Lower leg skin (tissue), 3 donors: ENCODE measurements around the gene CTNND2.

Source experiments
- POLR2A ChIP-seq, 2 donors: fragments of 450-650 bp; IDR thresholded peaks; one replicate each; pipeline ENCODE4 v1.6.1; 2016 to 2017; ENCODE audit warnings: antibody characterized with exemption in 2 of 2, mild to moderate bottlenecking in 1 of 2, moderate library complexity in 1 of 2
- TF ChIP-seq, protein P1 (sequence below), 3 donors: fragments of 450-650 bp; IDR thresholded peaks; one replicate each; pipeline ENCODE4 v1.5.1; 2016; ENCODE audit warnings: antibody characterized with exemption in 3 of 3, mild to moderate bottlenecking in 3 of 3, moderate library complexity in 2 of 3

DNA sequence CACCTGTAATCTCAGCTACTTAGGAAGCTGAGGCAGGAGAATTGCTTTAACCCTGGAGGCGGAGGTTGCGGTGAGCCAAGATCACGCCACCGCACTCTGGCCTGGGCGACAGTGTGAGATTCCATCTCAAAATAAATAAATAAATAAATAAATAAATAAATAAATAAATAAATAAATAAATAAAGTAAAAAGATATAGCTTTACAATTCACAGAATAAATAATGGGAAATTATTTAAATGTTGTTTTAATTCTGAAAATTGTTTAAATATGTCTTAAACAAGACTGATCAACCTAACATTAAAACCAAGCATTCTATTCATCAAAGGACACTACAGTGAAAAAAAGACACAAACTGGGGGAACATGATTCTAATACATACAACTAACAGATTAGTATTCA lies 357.1 kb downstream of the CTNND2 start:
- TF ChIP-seq, protein P1, sequence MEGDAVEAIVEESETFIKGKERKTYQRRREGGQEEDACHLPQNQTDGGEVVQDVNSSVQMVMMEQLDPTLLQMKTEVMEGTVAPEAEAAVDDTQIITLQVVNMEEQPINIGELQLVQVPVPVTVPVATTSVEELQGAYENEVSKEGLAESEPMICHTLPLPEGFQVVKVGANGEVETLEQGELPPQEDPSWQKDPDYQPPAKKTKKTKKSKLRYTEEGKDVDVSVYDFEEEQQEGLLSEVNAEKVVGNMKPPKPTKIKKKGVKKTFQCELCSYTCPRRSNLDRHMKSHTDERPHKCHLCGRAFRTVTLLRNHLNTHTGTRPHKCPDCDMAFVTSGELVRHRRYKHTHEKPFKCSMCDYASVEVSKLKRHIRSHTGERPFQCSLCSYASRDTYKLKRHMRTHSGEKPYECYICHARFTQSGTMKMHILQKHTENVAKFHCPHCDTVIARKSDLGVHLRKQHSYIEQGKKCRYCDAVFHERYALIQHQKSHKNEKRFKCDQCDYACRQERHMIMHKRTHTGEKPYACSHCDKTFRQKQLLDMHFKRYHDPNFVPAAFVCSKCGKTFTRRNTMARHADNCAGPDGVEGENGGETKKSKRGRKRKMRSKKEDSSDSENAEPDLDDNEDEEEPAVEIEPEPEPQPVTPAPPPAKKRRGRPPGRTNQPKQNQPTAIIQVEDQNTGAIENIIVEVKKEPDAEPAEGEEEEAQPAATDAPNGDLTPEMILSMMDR (IDR thresholded peaks at IDR 0.05): no peak
- no peak for TF ChIP-seq POLR2A (IDR thresholded peaks at IDR 0.05)
